Activated T-cell treated with anti-CD3 and anti-CD28 coated beads, Interleukin-2, amount 50 U/mL, for 4 hours (primary cell): ENCODE measurements around the gene DRC7. TPM values are rescaled to one million over a fixed set of nuclear protein-coding genes. Genes with fewer than 3 reads are reported as not detected.
A peak's percentile ranks its signal among the peaks of the same experiment; 100 is the strongest.
"Not testable (repeated sequence)": the region's sequence is repeated elsewhere in the genome, so short reads cannot be mapped to it uniquely, and the experiment has no call there.

ENCODE experiments used
- ATAC-seq, 2 donors: fragments of 200-7000 bp; cut with Tn5 transposase; one replicate each; pipeline ENCODE4 v1.10.0; 2021
- DNase-seq: peaks from one replicate; pipeline ENCODE4 v3.0.0-alpha.2; 2020
- H3K27me3 Mint-ChIP-seq: one replicate; pipeline ENCODE4 v1.8.0; 2021; ENCODE audit warnings: low read depth, mixed read lengths
- H3K36me3 Mint-ChIP-seq: one replicate; pipeline ENCODE4 v1.8.0; 2022; ENCODE audit warnings: mixed read lengths; ENCODE audit not compliant: insufficient read depth
- H3K4me1 Mint-ChIP-seq: one replicate; pipeline ENCODE4 v1.8.0; 2021; ENCODE audit warnings: low read depth, mixed read lengths
- H3K4me3 Mint-ChIP-seq: one replicate; pipeline ENCODE4 v1.8.0; 2021; ENCODE audit warnings: mild to moderate bottlenecking, moderate library complexity, mixed read lengths
- H3K9me3 Mint-ChIP-seq: one replicate; pipeline ENCODE4 v1.8.0; 2021; ENCODE audit warnings: mixed read lengths
- total RNA-seq, 3 donors: library from RNA; stranded (reverse); gene quantifications; one replicate each; pipeline ENCODE4 v1.2.1, GENCODE V29; 2021

DRC7 gene
- total RNA-seq, 3 donors from 2014 or later: not detected

- H3K4me3 Mint-ChIP-seq: no peak overlapping the region
- H3K4me1 Mint-ChIP-seq: peaks cover 2% of the 10 kb centered on the region
- peaks cover 1% of the 10 kb centered on the region for H3K27me3 Mint-ChIP-seq
- peak in 1 of 2 donors; percentile 10 for ATAC-seq
- DNase-seq: no peak
- H3K36me3 Mint-ChIP-seq: no peaks in the 10 kb centered on the region
- no peaks in the 10 kb centered on the region for H3K9me3 Mint-ChIP-seq
Observed at GRCh38 chr16:57667048-57667525, 27.5 kb upstream of the DRC7 start.

- H3K4me1 Mint-ChIP-seq: peaks cover 2% of the 10 kb centered on the region
- H3K4me3 Mint-ChIP-seq: no peak overlapping the region
- no peaks in the 10 kb centered on the region for H3K9me3 Mint-ChIP-seq
- H3K36me3 Mint-ChIP-seq: no peaks in the 10 kb centered on the region
- peaks cover 1% of the 10 kb centered on the region for H3K27me3 Mint-ChIP-seq
- ATAC-seq (no peak), DNase-seq (no peak)
Observed at GRCh38 chr16:57667526-57668262, 26.9 kb upstream of the DRC7 start.

- Mint-ChIP-seq H3K4me3 (no peak within 1 kb of the TSS), H3K36me3 (no peaks in the 10 kb centered on the region), H3K4me1 (peaks cover 2% of the 10 kb centered on the region), H3K27me3 (peaks cover 1% of the 10 kb centered on the region), H3K9me3 (no peaks in the 10 kb centered on the region)
- DNase-seq: no peak
- ATAC-seq: no peak
Observed at GRCh38 chr16:57668263-57668571, 26.4 kb upstream of the DRC7 start, which contains the start of gene ADGRG3. Gene ADGRG3 (plus strand): TSS chr16:57668306. CDS start chr16:57668348, 42 bp downstream.

- Mint-ChIP-seq H3K27me3 (peaks cover 1% of the 10 kb centered on the region), H3K4me1 (peaks cover 2% of the 10 kb centered on the region), H3K36me3 (no peaks in the 10 kb centered on the region), H3K4me3 (no peak overlapping the region), H3K9me3 (no peaks in the 10 kb centered on the region)
- ATAC-seq: no peak
- DNase-seq: no peak
Observed at GRCh38 chr16:57668630-57669475, 25.8 kb upstream of the DRC7 start.

- Mint-ChIP-seq H3K4me3 (no peak overlapping the region), H3K4me1 (peaks cover 2% of the 10 kb centered on the region), H3K9me3 (no peaks in the 10 kb centered on the region), H3K36me3 (no peaks in the 10 kb centered on the region), H3K27me3 (peaks cover 1% of the 10 kb centered on the region)
- ATAC-seq: no peak
- DNase-seq: no peak
Observed at GRCh38 chr16:57669476-57670162, 25.0 kb upstream of the DRC7 start.

- Mint-ChIP-seq H3K9me3 (no peaks in the 10 kb centered on the region), H3K27me3 (peaks cover 1% of the 10 kb centered on the region), H3K36me3 (no peaks in the 10 kb centered on the region)
Observed at GRCh38 chr16:57670196-57670595, 24.4 kb upstream of the DRC7 start.

GRCh38 chr16:57671451-57671850, 23.2 kb upstream of the DRC7 start:
- not testable (repeated sequence) for H3K36me3 Mint-ChIP-seq, ATAC-seq, H3K4me1 Mint-ChIP-seq, H3K27me3 Mint-ChIP-seq, H3K4me3 Mint-ChIP-seq, H3K9me3 Mint-ChIP-seq, DNase-seq

More at GRCh38 chr16:57670196-57670595, 24.4 kb upstream of the DRC7 start:
- no peak overlapping the region for H3K4me3 Mint-ChIP-seq
- peaks cover 2% of the 10 kb centered on the region for H3K4me1 Mint-ChIP-seq
- no peak for DNase-seq
- no peak for ATAC-seq

GRCh38 chr16:57672416-57672815, 22.2 kb upstream of the DRC7 start:
- H3K27me3 Mint-ChIP-seq: peaks cover 1% of the 10 kb centered on the region
- H3K4me3 Mint-ChIP-seq: no peak overlapping the region
- no peaks in the 10 kb centered on the region for H3K36me3 Mint-ChIP-seq
- ATAC-seq: no peak
- H3K4me1 Mint-ChIP-seq: peaks cover 2% of the 10 kb centered on the region
- no peak for DNase-seq
- H3K9me3 Mint-ChIP-seq: no peaks in the 10 kb centered on the region

GRCh38 chr16:57672824-57673223, 21.8 kb upstream of the DRC7 start:
- H3K4me3 Mint-ChIP-seq: no peak overlapping the region
- DNase-seq (no peak), ATAC-seq (no peak)
- no peaks in the 10 kb centered on the region for H3K9me3 Mint-ChIP-seq
- H3K4me1 Mint-ChIP-seq: peaks cover 2% of the 10 kb centered on the region
- no peaks in the 10 kb centered on the region for H3K36me3 Mint-ChIP-seq
- H3K27me3 Mint-ChIP-seq: peaks cover 1% of the 10 kb centered on the region

GRCh38 chr16:57675741-57676551, 18.7 kb upstream of the DRC7 start:
- no peaks in the 10 kb centered on the region for H3K4me1 Mint-ChIP-seq
- DNase-seq (no peak), ATAC-seq (no peak)
- H3K9me3 Mint-ChIP-seq: no peaks in the 10 kb centered on the region
- peaks cover 1% of the 10 kb centered on the region for H3K27me3 Mint-ChIP-seq
- H3K36me3 Mint-ChIP-seq: no peaks in the 10 kb centered on the region
- H3K4me3 Mint-ChIP-seq: no peak overlapping the region

- no peak for ATAC-seq
- Mint-ChIP-seq H3K4me3 (no peak overlapping the region), H3K27me3 (no peaks in the 10 kb centered on the region), H3K4me1 (no peaks in the 10 kb centered on the region), H3K36me3 (no peaks in the 10 kb centered on the region), H3K9me3 (no peaks in the 10 kb centered on the region)
- DNase-seq: no peak
Observed at GRCh38 chr16:57676553-57677085, 18.0 kb upstream of the DRC7 start.

GRCh38 chr16:57677622-57678369, 16.8 kb upstream of the DRC7 start:
- no peak overlapping the region for H3K4me3 Mint-ChIP-seq
- H3K27me3 Mint-ChIP-seq: no peaks in the 10 kb centered on the region
- no peaks in the 10 kb centered on the region for H3K4me1 Mint-ChIP-seq
- no peaks in the 10 kb centered on the region for H3K9me3 Mint-ChIP-seq
- H3K36me3 Mint-ChIP-seq: no peaks in the 10 kb centered on the region
- DNase-seq (no peak), ATAC-seq (no peak)

GRCh38 chr16:57679016-57679415, 15.6 kb upstream of the DRC7 start:
- ATAC-seq (no peak), DNase-seq (no peak)
- no peaks in the 10 kb centered on the region for H3K36me3 Mint-ChIP-seq
- no peaks in the 10 kb centered on the region for H3K4me1 Mint-ChIP-seq
- no peak overlapping the region for H3K4me3 Mint-ChIP-seq
- no peaks in the 10 kb centered on the region for H3K9me3 Mint-ChIP-seq
- no peaks in the 10 kb centered on the region for H3K27me3 Mint-ChIP-seq
